ENCODE measurements around the gene C19orf12.
A peak's percentile ranks its signal among the peaks of the same experiment; 100 is the strongest.
"Not testable (repeated sequence)": the region's sequence is repeated elsewhere in the genome, so short reads cannot be mapped to it uniquely, and the experiment has no call there.

Gene C19orf12

DNA sequence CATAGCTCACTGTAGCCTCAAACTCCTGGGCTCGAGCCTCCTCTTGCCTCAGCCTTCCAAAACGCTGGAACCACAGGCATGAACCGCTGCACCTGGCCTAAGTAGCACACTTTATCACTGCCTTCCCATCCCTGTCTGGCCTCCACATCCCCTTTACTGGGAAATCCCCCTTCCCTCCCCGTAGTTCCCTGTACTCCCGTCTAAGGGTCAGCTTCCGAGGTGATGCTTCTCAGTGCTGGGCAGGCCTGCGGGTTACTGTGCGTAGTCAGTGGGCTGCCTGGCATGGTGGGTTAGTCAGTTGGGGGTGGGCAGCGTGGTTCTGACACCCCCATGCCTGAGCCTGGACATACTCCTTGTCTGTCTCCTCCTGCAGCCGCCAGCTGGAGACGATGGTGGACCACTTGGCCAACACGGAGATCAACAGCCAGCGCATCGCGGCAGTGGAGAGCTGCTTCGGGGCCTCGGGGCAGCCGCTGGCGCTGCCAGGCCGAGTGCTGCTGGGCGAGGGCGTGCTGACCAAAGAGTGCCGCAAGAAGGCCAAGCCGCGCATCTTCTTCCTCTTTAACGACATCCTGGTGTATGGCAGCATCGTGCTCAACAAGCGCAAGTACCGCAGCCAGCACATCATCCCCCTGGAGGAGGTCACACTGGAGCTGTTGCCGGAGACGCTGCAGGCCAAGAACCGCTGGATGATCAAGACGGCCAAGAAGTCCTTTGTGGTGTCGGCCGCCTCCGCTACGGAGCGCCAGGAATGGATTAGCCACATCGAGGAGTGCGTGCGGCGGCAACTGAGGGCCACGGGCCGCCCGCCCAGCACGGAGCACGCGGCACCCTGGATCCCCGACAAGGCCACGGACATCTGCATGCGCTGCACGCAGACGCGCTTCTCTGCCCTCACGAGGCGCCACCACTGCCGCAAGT is 41.4 kb downstream of the C19orf12 start:
- peaks cover 22% of the 10 kb centered on the region for H3K36me3 ChIP-seq (ENCODE audit: control insufficient read depth, insufficient read depth, low read length)
- H3K4me1 ChIP-seq (ENCODE audit: control insufficient read depth, insufficient read depth, low read length) = no peaks in the 10 kb centered on the region
- H3K9me3 ChIP-seq (ENCODE audit: control insufficient read depth, insufficient read depth, low read length) = no peaks in the 10 kb centered on the region
- no peak overlapping the region for H3K9ac ChIP-seq (ENCODE audit: low read depth, low read length)
- H3K27ac ChIP-seq (ENCODE audit: low read depth, low read length) = no peak overlapping the region
- H3K4me3 ChIP-seq (ENCODE audit: low read depth, low read length) = no peak overlapping the region
- no peaks in the 10 kb centered on the region for H3K27me3 ChIP-seq (ENCODE audit: control insufficient read depth, insufficient read depth, low read length)

DNA sequence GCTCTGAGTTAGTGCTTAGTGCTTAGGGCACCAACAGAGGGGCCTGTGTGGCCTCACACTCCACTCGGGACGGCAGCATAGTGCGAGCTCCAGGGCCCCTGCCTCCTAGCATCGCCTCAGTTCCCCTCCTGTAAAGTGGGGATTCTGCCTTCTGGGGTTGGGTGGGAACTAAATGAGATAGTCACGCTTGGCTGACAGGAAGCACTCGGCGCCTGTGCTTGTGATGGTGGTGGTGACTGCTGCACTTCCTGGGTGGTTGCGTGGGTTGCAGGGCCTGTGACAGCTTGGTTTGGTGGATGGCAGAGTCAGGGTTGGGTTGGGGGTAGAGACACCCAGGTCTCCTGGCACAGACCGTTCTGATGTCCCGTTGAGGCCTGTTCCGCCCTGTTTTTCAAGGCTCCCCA is 42.1 kb downstream of the C19orf12 start:
- no peak overlapping the region for H3K9ac ChIP-seq (ENCODE audit: low read depth, low read length)
- no peak overlapping the region for H3K27ac ChIP-seq (ENCODE audit: low read depth, low read length)
- H3K4me1 ChIP-seq (ENCODE audit: control insufficient read depth, insufficient read depth, low read length) = no peaks in the 10 kb centered on the region

GRCh38 chr19:29672319-29672932 is 42.6 kb downstream of the C19orf12 start:
- Histone ChIP-seq H3K4me3 (ENCODE audit: low read depth, low read length) (no peak overlapping the region), H3K9me3 (ENCODE audit: control insufficient read depth, insufficient read depth, low read length) (no peaks in the 10 kb centered on the region), H3K36me3 (ENCODE audit: control insufficient read depth, insufficient read depth, low read length) (peaks cover 22% of the 10 kb centered on the region), H3K27me3 (ENCODE audit: control insufficient read depth, insufficient read depth, low read length) (no peaks in the 10 kb centered on the region), H3K4me1 (ENCODE audit: control insufficient read depth, insufficient read depth, low read length) (peaks cover 2% of the 10 kb centered on the region; the same call in 1 of the 2 replicates), H3K27ac (ENCODE audit: low read depth, low read length) (no peak overlapping the region), H3K9ac (ENCODE audit: low read depth, low read length) (no peak overlapping the region)

More for the DNA sequence above, 42.1 kb downstream of the C19orf12 start:
- Histone ChIP-seq H3K9me3 (ENCODE audit: control insufficient read depth, insufficient read depth, low read length) (no peaks in the 10 kb centered on the region), H3K4me3 (ENCODE audit: low read depth, low read length) (no peak overlapping the region), H3K36me3 (ENCODE audit: control insufficient read depth, insufficient read depth, low read length) (peaks cover 22% of the 10 kb centered on the region), H3K27me3 (ENCODE audit: control insufficient read depth, insufficient read depth, low read length) (no peaks in the 10 kb centered on the region)

DNA sequence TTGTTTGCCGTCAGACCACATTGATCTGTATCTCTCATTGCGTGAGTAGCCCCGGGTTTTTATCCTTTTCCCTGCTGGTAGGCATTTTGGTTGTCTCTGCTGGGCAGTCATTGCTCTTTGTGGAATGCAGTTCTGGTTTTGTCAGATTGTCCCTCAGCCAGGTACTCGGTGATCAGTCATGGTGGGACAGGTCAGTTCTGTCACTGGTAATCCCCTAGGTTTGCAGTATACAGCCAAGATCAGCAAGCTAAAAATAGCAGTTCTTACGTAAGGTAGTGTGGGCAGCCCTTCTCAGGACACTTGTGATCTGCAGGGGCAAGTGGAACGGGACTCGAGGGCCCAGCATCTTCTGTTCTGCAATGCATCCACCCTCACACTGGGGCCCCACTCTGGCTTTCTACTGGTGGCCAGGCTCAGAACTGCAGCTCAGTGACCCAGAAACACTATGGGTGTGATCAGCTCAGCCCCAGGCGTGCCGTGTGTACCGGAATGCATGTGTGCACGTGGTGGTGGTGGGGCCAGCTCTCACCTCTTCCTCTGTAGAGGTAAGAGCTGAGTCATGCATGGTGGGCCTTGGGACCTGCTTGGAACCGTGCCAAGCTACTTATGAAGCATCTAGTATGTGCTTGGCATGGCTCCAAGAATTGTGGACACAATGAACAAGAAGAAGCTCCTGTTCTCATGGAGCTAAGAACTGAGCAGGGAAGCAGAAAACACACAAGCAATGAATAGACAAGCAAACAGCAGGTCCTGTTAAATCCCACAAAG is 43.5 kb downstream of the C19orf12 start:
- no peak overlapping the region for H3K4me3 ChIP-seq (ENCODE audit: low read depth, low read length)
- H3K27ac ChIP-seq (ENCODE audit: low read depth, low read length) = no peak overlapping the region
- peaks cover 10% of the 10 kb centered on the region for H3K4me1 ChIP-seq (ENCODE audit: control insufficient read depth, insufficient read depth, low read length)
- peaks cover 22% of the 10 kb centered on the region for H3K36me3 ChIP-seq (ENCODE audit: control insufficient read depth, insufficient read depth, low read length)
- no peaks in the 10 kb centered on the region for H3K9me3 ChIP-seq (ENCODE audit: control insufficient read depth, insufficient read depth, low read length)
- no peaks in the 10 kb centered on the region for H3K27me3 ChIP-seq (ENCODE audit: control insufficient read depth, insufficient read depth, low read length)
- no peak overlapping the region for H3K9ac ChIP-seq (ENCODE audit: low read depth, low read length)

DNA sequence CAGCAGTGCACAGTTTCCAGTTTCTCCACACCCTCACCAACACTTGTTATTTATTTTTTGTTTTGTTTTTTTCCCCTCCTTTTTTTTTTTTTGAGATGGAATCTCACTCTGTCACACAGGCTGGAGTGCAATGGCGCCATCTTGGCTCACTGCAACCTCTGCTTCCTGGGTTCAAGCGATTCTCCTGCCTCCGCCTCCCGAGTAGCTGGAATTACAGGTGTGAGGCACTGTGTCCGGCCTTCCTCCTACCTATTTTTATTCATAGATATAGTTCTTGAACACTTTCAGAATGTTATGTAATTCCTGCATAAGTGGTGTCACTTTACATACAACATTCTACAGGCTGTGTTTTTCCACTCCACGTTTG is 44.1 kb downstream of the C19orf12 start:
- not testable (repeated sequence) for H3K27me3 ChIP-seq (ENCODE audit: control insufficient read depth, insufficient read depth, low read length); H3K4me3 ChIP-seq (ENCODE audit: low read depth, low read length); H3K27ac ChIP-seq (ENCODE audit: low read depth, low read length); H3K9ac ChIP-seq (ENCODE audit: low read depth, low read length); H3K9me3 ChIP-seq (ENCODE audit: control insufficient read depth, insufficient read depth, low read length)
- Histone ChIP-seq H3K4me1 (ENCODE audit: control insufficient read depth, insufficient read depth, low read length) (peaks cover 16% of the 10 kb centered on the region), H3K36me3 (ENCODE audit: control insufficient read depth, insufficient read depth, low read length) (peaks cover 21% of the 10 kb centered on the region)

GRCh38 chr19:29670255-29670654 is 44.8 kb downstream of the C19orf12 start:
- Histone ChIP-seq H3K27ac (ENCODE audit: low read depth, low read length) (no peak overlapping the region), H3K4me3 (ENCODE audit: low read depth, low read length) (no peak overlapping the region), H3K9ac (ENCODE audit: low read depth, low read length) (no peak overlapping the region), H3K27me3 (ENCODE audit: control insufficient read depth, insufficient read depth, low read length) (no peaks in the 10 kb centered on the region), H3K4me1 (ENCODE audit: control insufficient read depth, insufficient read depth, low read length) (peaks cover 16% of the 10 kb centered on the region), H3K36me3 (ENCODE audit: control insufficient read depth, insufficient read depth, low read length) (peaks cover 14% of the 10 kb centered on the region), H3K9me3 (ENCODE audit: control insufficient read depth, insufficient read depth, low read length) (no peaks in the 10 kb centered on the region)

DNA sequence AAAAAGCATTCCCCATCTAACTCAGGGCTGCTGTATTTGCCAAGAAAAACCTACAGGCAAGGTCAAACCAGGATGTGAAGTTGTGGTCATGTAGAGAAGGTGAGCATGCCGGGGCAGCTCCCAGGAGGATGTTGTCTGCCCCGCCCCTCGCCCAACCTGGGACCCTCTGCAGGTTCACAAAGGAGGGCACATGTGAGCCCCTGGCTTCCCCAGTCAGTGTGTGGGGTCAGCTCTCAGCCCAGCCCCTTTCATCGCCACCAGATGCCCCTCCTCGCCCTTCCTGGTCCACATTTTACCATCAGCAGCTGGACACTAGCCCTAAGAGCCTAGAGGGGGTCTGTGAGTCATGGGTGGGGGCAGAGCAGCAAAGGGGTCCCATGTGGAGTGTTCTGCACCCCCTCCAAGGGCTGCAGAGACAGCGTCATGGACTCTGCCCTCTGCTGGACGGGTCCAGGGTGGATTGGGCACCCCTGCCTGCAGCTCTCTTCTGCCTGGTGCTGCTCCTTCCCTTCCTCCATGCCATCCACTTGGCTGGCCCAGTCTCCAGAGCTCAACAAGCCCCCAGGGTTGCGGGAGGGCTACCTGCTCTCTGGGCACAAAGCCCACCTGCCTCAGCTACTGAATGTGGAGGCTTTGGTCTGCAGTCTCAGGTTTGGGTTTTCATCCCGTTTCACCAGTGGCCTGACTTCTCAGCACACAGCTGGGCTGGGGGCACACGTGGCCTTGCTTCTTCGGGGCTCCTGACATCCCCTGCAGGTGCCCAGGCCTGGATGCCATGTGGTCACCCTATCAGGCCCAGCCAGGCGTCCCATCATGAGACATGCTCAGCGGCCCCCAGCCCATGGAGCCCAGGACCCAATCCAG is 46.1 kb downstream of the C19orf12 start:
- Histone ChIP-seq H3K36me3 (ENCODE audit: control insufficient read depth, insufficient read depth, low read length) (peaks cover 2% of the 10 kb centered on the region; the same call in 1 of the 2 replicates), H3K27me3 (ENCODE audit: control insufficient read depth, insufficient read depth, low read length) (0 out of 2 replicates have a peak, but pooled peaks cover 4% of the 10 kb centered on the region), H3K27ac (ENCODE audit: low read depth, low read length) (no peak overlapping the region), H3K9ac (ENCODE audit: low read depth, low read length) (no peak overlapping the region), H3K4me1 (ENCODE audit: control insufficient read depth, insufficient read depth, low read length) (peaks cover 16% of the 10 kb centered on the region), H3K9me3 (ENCODE audit: control insufficient read depth, insufficient read depth, low read length) (no peaks in the 10 kb centered on the region), H3K4me3 (ENCODE audit: low read depth, low read length) (no peak overlapping the region)

GRCh38 chr19:29667901-29668341 is 47.1 kb downstream of the C19orf12 start:
- Histone ChIP-seq H3K27me3 (ENCODE audit: control insufficient read depth, insufficient read depth, low read length) (peaks cover 6% of the 10 kb centered on the region; the same call in 1 of the 2 replicates), H3K4me1 (ENCODE audit: control insufficient read depth, insufficient read depth, low read length) (peaks cover 16% of the 10 kb centered on the region), H3K9me3 (ENCODE audit: control insufficient read depth, insufficient read depth, low read length) (no peaks in the 10 kb centered on the region), H3K27ac (ENCODE audit: low read depth, low read length) (no peak overlapping the region), H3K4me3 (ENCODE audit: low read depth, low read length) (no peak overlapping the region), H3K9ac (ENCODE audit: low read depth, low read length) (no peak overlapping the region), H3K36me3 (ENCODE audit: control insufficient read depth, insufficient read depth, low read length) (no peaks in the 10 kb centered on the region)

GRCh38 chr19:29667387-29667783 is 47.7 kb downstream of the C19orf12 start:
- Histone ChIP-seq H3K9ac (ENCODE audit: low read depth, low read length) (no peak overlapping the region), H3K27ac (ENCODE audit: low read depth, low read length) (no peak overlapping the region), H3K9me3 (ENCODE audit: control insufficient read depth, insufficient read depth, low read length) (no peaks in the 10 kb centered on the region), H3K36me3 (ENCODE audit: control insufficient read depth, insufficient read depth, low read length) (no peaks in the 10 kb centered on the region), H3K4me3 (ENCODE audit: low read depth, low read length) (peak overlapping the region; percentile 84; the same call in 1 of the 2 replicates), H3K4me1 (ENCODE audit: control insufficient read depth, insufficient read depth, low read length) (peaks cover 16% of the 10 kb centered on the region), H3K27me3 (ENCODE audit: control insufficient read depth, insufficient read depth, low read length) (peaks cover 7% of the 10 kb centered on the region; the same call in 1 of the 2 replicates)

Data from HUES48 (cell line).